Measurements from ENCODE around the gene C19orf25. TPM values are rescaled to one million over a fixed set of nuclear protein-coding genes. Genes with fewer than 3 reads are reported as not detected.
A peak's percentile ranks its signal among the peaks of the same experiment; 100 is the strongest.

C19orf25 gene
- total and polyA plus RNA-seq, 9 of the 15 experiments (the other 6 are each of a cell fraction or from before 2014, with no cell fraction given) = 0.79 to 96.0 (median 36.1) TPM

GRCh38 chr19:1455336-1456120 lies 23.5 kb downstream of the C19orf25 start (continued):
- TF ChIP-seq SIN3B (IDR thresholded peaks at IDR 0.05; ENCODE audit: low read depth) = no peak
- TF ChIP-seq PRMT5 (CRISPR knock-in tag; IDR thresholded peaks at IDR 0.05) = no peak
- TF ChIP-seq RFX5 (IDR thresholded peaks at IDR 0.05; ENCODE audit: low read depth, low read length) = no peak
- TF ChIP-seq PYGO2 (tag; IDR thresholded peaks at IDR 0.05) = no peak
- TF ChIP-seq ZNF408 (CRISPR knock-in tag; IDR thresholded peaks at IDR 0.05; ENCODE audit: low read depth) = no peak
- TF ChIP-seq MYC (IDR thresholded peaks at IDR 0.05; ENCODE audit: low read depth, low read length) = no peak
- no peak for TF ChIP-seq MYC (CRISPR knock-in tag; IDR thresholded peaks at IDR 0.05; ENCODE audit: borderline replicate concordance, low read depth)
- no peak for TF ChIP-seq EP400 (IDR thresholded peaks at IDR 0.05)
- no peak for TF ChIP-seq BRF1 (IDR thresholded peaks at IDR 0.05; ENCODE audit: borderline replicate concordance, extremely low read depth, insufficient read length)
- no peak for TF ChIP-seq SREBF1 (IDR thresholded peaks at IDR 0.05; ENCODE audit: borderline replicate concordance, low read depth, low read length)
- TF ChIP-seq TGIF2 (CRISPR knock-in tag; IDR thresholded peaks at IDR 0.05) = no peak
- TF ChIP-seq GATAD2B (IDR thresholded peaks at IDR 0.05; ENCODE audit: borderline replicate concordance) = no peak
- TF ChIP-seq MAFK (IDR thresholded peaks at IDR 0.05; ENCODE audit: low read length) = no peak
- TF ChIP-seq MBD2 (IDR thresholded peaks at IDR 0.05; ENCODE audit: borderline replicate concordance, low read depth) = 0 out of 2 replicates have a peak, but pooled peaks have one; percentile 12
- peak; percentile 62; the same call in 1 of the 2 replicates for TF ChIP-seq ZBTB7A (IDR thresholded peaks at IDR 0.05; ENCODE audit: borderline replicate concordance, control insufficient read depth, low read depth, low read length)
- TF ChIP-seq SMC3 (conservative IDR thresholded peaks at IDR 0.05; ENCODE audit: insufficient read depth, low read depth, low read length) = no peak
- no peak for TF ChIP-seq SRSF1 (IDR thresholded peaks at IDR 0.05; ENCODE audit: low read depth, low read length)
- TF ChIP-seq CBFA2T3 (IDR thresholded peaks at IDR 0.05) = no peak; the same call in 1 of the 2 replicates
- no peak for TF ChIP-seq ZKSCAN3 (CRISPR knock-in tag; IDR thresholded peaks at IDR 0.05)
- peak; percentile 47; the same call in 1 of the 2 replicates for TF ChIP-seq RB1 (IDR thresholded peaks at IDR 0.05; ENCODE audit: low read depth)
- TF ChIP-seq, protein P1, sequence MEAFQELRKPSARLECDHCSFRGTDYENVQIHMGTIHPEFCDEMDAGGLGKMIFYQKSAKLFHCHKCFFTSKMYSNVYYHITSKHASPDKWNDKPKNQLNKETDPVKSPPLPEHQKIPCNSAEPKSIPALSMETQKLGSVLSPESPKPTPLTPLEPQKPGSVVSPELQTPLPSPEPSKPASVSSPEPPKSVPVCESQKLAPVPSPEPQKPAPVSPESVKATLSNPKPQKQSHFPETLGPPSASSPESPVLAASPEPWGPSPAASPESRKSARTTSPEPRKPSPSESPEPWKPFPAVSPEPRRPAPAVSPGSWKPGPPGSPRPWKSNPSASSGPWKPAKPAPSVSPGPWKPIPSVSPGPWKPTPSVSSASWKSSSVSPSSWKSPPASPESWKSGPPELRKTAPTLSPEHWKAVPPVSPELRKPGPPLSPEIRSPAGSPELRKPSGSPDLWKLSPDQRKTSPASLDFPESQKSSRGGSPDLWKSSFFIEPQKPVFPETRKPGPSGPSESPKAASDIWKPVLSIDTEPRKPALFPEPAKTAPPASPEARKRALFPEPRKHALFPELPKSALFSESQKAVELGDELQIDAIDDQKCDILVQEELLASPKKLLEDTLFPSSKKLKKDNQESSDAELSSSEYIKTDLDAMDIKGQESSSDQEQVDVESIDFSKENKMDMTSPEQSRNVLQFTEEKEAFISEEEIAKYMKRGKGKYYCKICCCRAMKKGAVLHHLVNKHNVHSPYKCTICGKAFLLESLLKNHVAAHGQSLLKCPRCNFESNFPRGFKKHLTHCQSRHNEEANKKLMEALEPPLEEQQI (IDR thresholded peaks at IDR 0.05) = no peak
- TF ChIP-seq FOXK1 (CRISPR knock-in tag; IDR thresholded peaks at IDR 0.05; ENCODE audit: borderline replicate concordance) = no peak
- no peak for TF ChIP-seq ATF6 (CRISPR knock-in tag; IDR thresholded peaks at IDR 0.05)
- no peak for TF ChIP-seq ZNF780A (CRISPR knock-in tag; IDR thresholded peaks at IDR 0.05)
- TF ChIP-seq NFE2L1 (tag; IDR thresholded peaks at IDR 0.05; ENCODE audit: borderline replicate concordance, low read depth) = no peak

All from K562 (cell line).